ENCODE results near the gene CCDC183. TPM values are rescaled to one million over a fixed set of nuclear protein-coding genes. Genes with fewer than 3 reads are reported as not detected.

CCDC183 gene
- total and polyA plus RNA-seq, 10 of the 15 experiments (the other 5 are each of a cell fraction or from before 2014, with no cell fraction given): 0.04 to 1.2 (median 0.55) TPM; not detected in 5

DNA sequence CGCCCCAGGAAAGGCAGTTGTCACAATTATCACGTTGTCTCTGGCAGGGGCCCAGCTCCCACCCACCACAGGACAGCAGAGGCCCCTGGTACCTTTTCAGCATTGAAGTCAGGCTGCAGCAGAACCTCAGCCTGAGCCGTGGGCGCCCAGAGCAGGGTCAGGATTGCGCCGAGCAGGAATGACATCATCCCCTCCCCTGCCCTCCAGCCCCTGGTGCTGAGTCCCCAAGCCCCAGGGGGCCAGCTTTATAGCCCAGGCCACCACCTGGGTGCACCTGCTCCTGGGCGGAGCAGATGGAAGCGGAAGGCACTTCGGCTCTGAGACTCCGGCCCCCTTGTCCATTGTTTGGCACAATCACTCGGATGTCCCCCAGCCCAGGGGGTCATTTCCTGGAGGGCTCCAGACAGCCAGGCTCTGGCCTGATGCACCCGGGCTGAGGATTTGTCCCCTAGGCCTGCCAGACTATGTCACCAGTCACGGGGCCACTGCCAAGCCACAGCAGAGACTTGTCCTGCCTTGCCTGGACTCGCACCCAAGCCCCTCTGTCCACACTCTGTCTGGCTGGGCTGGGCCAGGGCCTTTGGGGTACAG, 31.7 kb upstream of the CCDC183 start, which contains the start of gene LCN15 (continued):
- TF ChIP-seq, protein P1, sequence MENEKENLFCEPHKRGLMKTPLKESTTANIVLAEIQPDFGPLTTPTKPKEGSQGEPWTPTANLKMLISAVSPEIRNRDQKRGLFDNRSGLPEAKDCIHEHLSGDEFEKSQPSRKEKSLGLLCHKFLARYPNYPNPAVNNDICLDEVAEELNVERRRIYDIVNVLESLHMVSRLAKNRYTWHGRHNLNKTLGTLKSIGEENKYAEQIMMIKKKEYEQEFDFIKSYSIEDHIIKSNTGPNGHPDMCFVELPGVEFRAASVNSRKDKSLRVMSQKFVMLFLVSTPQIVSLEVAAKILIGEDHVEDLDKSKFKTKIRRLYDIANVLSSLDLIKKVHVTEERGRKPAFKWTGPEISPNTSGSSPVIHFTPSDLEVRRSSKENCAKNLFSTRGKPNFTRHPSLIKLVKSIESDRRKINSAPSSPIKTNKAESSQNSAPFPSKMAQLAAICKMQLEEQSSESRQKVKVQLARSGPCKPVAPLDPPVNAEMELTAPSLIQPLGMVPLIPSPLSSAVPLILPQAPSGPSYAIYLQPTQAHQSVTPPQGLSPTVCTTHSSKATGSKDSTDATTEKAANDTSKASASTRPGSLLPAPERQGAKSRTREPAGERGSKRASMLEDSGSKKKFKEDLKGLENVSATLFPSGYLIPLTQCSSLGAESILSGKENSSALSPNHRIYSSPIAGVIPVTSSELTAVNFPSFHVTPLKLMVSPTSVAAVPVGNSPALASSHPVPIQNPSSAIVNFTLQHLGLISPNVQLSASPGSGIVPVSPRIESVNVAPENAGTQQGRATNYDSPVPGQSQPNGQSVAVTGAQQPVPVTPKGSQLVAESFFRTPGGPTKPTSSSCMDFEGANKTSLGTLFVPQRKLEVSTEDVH (IDR thresholded peaks at IDR 0.05; ENCODE audit: low read depth, partially characterized antibody): no peak
- TF ChIP-seq WRNIP1 (IDR thresholded peaks at IDR 0.05; ENCODE audit: borderline replicate concordance, low read depth, low read length) (no peak), JUNB (IDR thresholded peaks at IDR 0.05) (no peak)

DNA sequence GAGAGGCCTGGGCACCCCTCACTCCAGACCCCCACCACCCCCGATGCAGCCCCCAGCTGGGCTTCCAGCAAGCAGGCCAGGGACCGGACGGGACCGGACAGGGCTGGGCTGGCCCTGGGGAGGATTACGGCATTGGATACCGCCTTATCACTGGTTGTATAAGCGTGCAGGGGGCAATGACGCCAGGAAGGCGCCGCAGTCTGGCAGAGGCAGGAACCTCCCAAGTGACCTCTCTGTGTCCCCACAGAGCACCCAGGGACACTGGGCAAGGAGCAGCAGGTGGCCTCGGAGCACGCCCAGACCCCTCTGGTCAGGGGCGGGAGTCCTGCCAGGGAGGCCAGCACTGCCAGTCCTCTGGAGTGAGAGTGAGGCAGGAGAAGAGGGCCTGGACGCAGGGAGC, 31.1 kb upstream of the CCDC183 start:
- no peaks in the 10 kb centered on the region for H3K9me3 ChIP-seq (replicated peaks; ENCODE audit: control insufficient read depth, insufficient read depth, low read length)
- DNase-seq (ENCODE audit: low read depth, low spot score) (no peak), FAIRE-seq (no peak), ATAC-seq (no peak)
- ChIA-PET SMC1A (ENCODE audit: uncharacterized antibody, unreplicated experiment) (interaction anchor here (1.3 to 3.7 kb wide), 3 partner anchors 13 to 23 kb away, joined by 3 to 23 read pairs (median 21); no protein-coding TSS in a partner anchor), RAD21 (ENCODE audit: unreplicated experiment) (no interaction called here), CTCF (interaction anchor here (0.7 to 9.3 kb wide), 4 partner anchors 18 to 472 kb away, joined by 3 to 163 read pairs (median 3); no protein-coding TSS in a partner anchor), POLR2A (no interaction called here)
- H3K4me3 ChIP-seq: no peak overlapping the region; the same call in 1 of the 2 replicates
- H3K79me2 ChIP-seq (ENCODE audit: control insufficient read depth, insufficient read depth, low read length): no peaks in the 10 kb centered on the region
- in situ Hi-C loops (cut with MboI) (no loop called here), intact Hi-C loops (cut with micrococcal nuclease; ENCODE audit: unreplicated experiment) (no loop called here)
- no peaks in the 10 kb centered on the region; a peak in 1 of 4 replicates for H3K27me3 ChIP-seq (replicated peaks in 1 of 2; ENCODE audit: control insufficient read depth in 2 of 2, insufficient read depth in 2 of 2, low read length in 1 of 2)
- H3K4me1 ChIP-seq (ENCODE audit: control insufficient read depth, insufficient read depth, low read length): peaks cover 26% of the 10 kb centered on the region
- H3K36me3 ChIP-seq (ENCODE audit: control insufficient read depth in 2 of 2, insufficient read depth in 2 of 2, low read length in 1 of 2): no peaks in the 10 kb centered on the region
- H3K9ac ChIP-seq (ENCODE audit: control insufficient read depth, insufficient read depth, low read length): no peak overlapping the region
- H3K27ac ChIP-seq (ENCODE audit: control insufficient read depth, insufficient read depth): no peak overlapping the region; the same call in 1 of the 2 replicates
- H3K4me2 ChIP-seq (ENCODE audit: control insufficient read depth, insufficient read depth): peak overlapping the region; percentile 81
- WGBS (ENCODE audit: insufficient coverage, insufficient replicate concordance, low lambda C conversion rate, missing lambda C conversion rate): 93% methylated on average over 14 of the region's 14 CpGs
- BruUV-seq (replicated peaks): no TSS peak
- H2AFZ ChIP-seq (ENCODE audit: control insufficient read depth, low read depth, low read length): no peak overlapping the region
- H4K20me1 ChIP-seq (ENCODE audit: control insufficient read depth, insufficient read depth): no peaks in the 10 kb centered on the region
- TF ChIP-seq EED (IDR thresholded peaks at IDR 0.05; ENCODE audit: low read depth) (no peak), ZNF384 (IDR thresholded peaks at IDR 0.05; ENCODE audit: borderline replicate concordance, low read depth, low read length) (no peak), TCF7 (IDR thresholded peaks at IDR 0.05; ENCODE audit: borderline replicate concordance) (no peak), SMAD1 (IDR thresholded peaks at IDR 0.05; ENCODE audit: low read depth, partially characterized antibody) (no peak), CBX3 (IDR thresholded peaks at IDR 0.05; ENCODE audit: borderline replicate concordance, low read depth) (no peak), NFYB (IDR thresholded peaks at IDR 0.05; ENCODE audit: insufficient read depth, low read depth, low read length) (no peak), NFXL1 (IDR thresholded peaks at IDR 0.05; ENCODE audit: borderline replicate concordance) (no peak), SPI1 (IDR thresholded peaks at IDR 0.05; ENCODE audit: borderline replicate concordance, insufficient read depth, low read depth, low read length) (no peak), CEBPB (IDR thresholded peaks at IDR 0.05; ENCODE audit: borderline replicate concordance in 1 of 2, low read depth in 2 of 2, low read length in 2 of 2) (no peak)
- TF ChIP-seq, protein P2, sequence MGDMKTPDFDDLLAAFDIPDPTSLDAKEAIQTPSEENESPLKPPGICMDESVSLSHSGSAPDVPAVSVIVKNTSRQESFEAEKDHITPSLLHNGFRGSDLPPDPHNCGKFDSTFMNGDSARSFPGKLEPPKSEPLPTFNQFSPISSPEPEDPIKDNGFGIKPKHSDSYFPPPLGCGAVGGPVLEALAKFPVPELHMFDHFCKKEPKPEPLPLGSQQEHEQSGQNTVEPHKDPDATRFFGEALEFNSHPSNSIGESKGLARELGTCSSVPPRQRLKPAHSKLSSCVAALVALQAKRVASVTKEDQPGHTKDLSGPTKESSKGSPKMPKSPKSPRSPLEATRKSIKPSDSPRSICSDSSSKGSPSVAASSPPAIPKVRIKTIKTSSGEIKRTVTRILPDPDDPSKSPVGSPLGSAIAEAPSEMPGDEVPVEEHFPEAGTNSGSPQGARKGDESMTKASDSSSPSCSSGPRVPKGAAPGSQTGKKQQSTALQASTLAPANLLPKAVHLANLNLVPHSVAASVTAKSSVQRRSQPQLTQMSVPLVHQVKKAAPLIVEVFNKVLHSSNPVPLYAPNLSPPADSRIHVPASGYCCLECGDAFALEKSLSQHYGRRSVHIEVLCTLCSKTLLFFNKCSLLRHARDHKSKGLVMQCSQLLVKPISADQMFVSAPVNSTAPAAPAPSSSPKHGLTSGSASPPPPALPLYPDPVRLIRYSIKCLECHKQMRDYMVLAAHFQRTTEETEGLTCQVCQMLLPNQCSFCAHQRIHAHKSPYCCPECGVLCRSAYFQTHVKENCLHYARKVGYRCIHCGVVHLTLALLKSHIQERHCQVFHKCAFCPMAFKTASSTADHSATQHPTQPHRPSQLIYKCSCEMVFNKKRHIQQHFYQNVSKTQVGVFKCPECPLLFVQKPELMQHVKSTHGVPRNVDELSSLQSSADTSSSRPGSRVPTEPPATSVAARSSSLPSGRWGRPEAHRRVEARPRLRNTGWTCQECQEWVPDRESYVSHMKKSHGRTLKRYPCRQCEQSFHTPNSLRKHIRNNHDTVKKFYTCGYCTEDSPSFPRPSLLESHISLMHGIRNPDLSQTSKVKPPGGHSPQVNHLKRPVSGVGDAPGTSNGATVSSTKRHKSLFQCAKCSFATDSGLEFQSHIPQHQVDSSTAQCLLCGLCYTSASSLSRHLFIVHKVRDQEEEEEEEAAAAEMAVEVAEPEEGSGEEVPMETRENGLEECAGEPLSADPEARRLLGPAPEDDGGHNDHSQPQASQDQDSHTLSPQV (IDR thresholded peaks at IDR 0.05): no peak
- TF ChIP-seq, protein P3, sequence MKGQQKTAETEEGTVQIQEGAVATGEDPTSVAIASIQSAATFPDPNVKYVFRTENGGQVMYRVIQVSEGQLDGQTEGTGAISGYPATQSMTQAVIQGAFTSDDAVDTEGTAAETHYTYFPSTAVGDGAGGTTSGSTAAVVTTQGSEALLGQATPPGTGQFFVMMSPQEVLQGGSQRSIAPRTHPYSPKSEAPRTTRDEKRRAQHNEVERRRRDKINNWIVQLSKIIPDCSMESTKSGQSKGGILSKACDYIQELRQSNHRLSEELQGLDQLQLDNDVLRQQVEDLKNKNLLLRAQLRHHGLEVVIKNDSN (IDR thresholded peaks at IDR 0.05; ENCODE audit: borderline replicate concordance, extremely low read length, insufficient read depth, low read depth, low read length): no peak
